ENCODE results near the gene DCK.
"Not testable (repeated sequence)": the region's sequence is repeated elsewhere in the genome, so short reads cannot be mapped to it uniquely, and the experiment has no call there.

The DCK gene

GRCh38 chr4:71052716-71053115, 59.3 kb downstream of the DCK start:
- H3K27me3 ChIP-seq (replicated peaks; ENCODE audit: control insufficient read depth, insufficient read depth, low read length), result no peaks in the 10 kb centered on the region
- no peak for DNase-seq (ENCODE audit: extremely low read depth, insufficient read length)
- H3K36me3 ChIP-seq (ENCODE audit: control insufficient read depth, insufficient read depth, low read length), result no peaks in the 10 kb centered on the region
- H3K4me3 ChIP-seq (replicated peaks; ENCODE audit: low read depth, low read length), result no peak overlapping the region
- TF ChIP-seq, protein P1, sequence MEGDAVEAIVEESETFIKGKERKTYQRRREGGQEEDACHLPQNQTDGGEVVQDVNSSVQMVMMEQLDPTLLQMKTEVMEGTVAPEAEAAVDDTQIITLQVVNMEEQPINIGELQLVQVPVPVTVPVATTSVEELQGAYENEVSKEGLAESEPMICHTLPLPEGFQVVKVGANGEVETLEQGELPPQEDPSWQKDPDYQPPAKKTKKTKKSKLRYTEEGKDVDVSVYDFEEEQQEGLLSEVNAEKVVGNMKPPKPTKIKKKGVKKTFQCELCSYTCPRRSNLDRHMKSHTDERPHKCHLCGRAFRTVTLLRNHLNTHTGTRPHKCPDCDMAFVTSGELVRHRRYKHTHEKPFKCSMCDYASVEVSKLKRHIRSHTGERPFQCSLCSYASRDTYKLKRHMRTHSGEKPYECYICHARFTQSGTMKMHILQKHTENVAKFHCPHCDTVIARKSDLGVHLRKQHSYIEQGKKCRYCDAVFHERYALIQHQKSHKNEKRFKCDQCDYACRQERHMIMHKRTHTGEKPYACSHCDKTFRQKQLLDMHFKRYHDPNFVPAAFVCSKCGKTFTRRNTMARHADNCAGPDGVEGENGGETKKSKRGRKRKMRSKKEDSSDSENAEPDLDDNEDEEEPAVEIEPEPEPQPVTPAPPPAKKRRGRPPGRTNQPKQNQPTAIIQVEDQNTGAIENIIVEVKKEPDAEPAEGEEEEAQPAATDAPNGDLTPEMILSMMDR (IDR thresholded peaks at IDR 0.05; ENCODE audit: insufficient read depth, low read length, poor library complexity, severe bottlenecking), result no peak

DNA sequence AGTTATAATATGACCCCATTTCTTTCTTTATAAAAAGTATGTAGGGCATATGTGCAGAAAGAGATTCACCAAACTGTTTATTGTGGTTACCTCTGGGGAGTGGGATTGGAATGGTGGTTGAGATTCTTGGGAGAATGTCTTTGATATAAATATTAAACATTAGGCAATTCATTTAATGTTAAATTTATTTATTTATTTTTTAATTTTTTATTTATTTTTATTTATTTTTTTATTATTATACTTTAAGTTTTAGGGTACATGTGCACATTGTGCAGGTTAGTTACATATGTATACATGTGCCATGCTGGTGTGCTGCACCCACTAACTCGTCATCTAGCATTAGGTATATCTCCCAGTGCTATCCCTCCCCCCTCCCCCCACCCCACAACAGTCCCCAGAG, 60.2 kb downstream of the DCK start:
- H3K36me3 ChIP-seq (ENCODE audit: control insufficient read depth, insufficient read depth, low read length); H3K27me3 ChIP-seq (replicated peaks; ENCODE audit: control insufficient read depth, insufficient read depth, low read length); H3K4me3 ChIP-seq (replicated peaks; ENCODE audit: low read depth, low read length); DNase-seq (ENCODE audit: extremely low read depth, insufficient read length): not testable (repeated sequence)

DNA sequence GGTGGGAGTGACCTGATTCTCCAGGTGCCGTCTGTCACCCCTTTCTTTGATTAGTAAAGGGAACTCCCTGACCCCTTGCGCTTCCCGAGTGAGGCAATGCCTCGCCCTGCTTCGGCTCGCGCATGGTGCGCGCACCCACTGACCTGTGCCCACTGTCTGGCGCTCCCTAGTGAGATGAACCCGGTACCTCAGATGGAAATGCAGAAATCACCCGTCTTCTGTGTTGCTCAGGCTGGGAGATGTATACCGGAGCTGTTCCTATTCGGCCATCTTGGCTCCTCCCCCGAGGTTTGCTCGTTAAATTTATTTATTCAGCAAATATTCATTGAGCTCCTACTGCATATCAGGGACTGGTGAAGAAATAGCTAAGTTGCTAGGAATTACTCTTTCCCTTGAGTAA, 66.1 kb downstream of the DCK start:
- H3K4me3 ChIP-seq (replicated peaks; ENCODE audit: low read depth, low read length); DNase-seq (ENCODE audit: extremely low read depth, insufficient read length); H3K27me3 ChIP-seq (replicated peaks; ENCODE audit: control insufficient read depth, insufficient read depth, low read length); H3K36me3 ChIP-seq (ENCODE audit: control insufficient read depth, insufficient read depth, low read length): not testable (repeated sequence)

- TF ChIP-seq, protein P1 (IDR thresholded peaks at IDR 0.05; ENCODE audit: insufficient read depth, low read length, poor library complexity, severe bottlenecking), result no peak
- DNase-seq (ENCODE audit: extremely low read depth, insufficient read length), result no peak
Measured at GRCh38 chr4:71062436-71062835, 69.0 kb downstream of the DCK start.

GRCh38 chr4:71063711-71064110, 70.3 kb downstream of the DCK start:
- Histone ChIP-seq H3K4me3 (replicated peaks; ENCODE audit: low read depth, low read length) (no peak overlapping the region), H3K36me3 (ENCODE audit: control insufficient read depth, insufficient read depth, low read length) (no peaks in the 10 kb centered on the region), H3K27me3 (replicated peaks; ENCODE audit: control insufficient read depth, insufficient read depth, low read length) (no peaks in the 10 kb centered on the region)
- TF ChIP-seq, protein P1 (IDR thresholded peaks at IDR 0.05; ENCODE audit: insufficient read depth, low read length, poor library complexity, severe bottlenecking), result no peak
- DNase-seq (ENCODE audit: extremely low read depth, insufficient read length), result no peak

More at GRCh38 chr4:71062436-71062835, 69.0 kb downstream of the DCK start:
- Histone ChIP-seq H3K4me3 (replicated peaks; ENCODE audit: low read depth, low read length) (no peak overlapping the region), H3K27me3 (replicated peaks; ENCODE audit: control insufficient read depth, insufficient read depth, low read length) (no peaks in the 10 kb centered on the region), H3K36me3 (ENCODE audit: control insufficient read depth, insufficient read depth, low read length) (no peaks in the 10 kb centered on the region)

DNA sequence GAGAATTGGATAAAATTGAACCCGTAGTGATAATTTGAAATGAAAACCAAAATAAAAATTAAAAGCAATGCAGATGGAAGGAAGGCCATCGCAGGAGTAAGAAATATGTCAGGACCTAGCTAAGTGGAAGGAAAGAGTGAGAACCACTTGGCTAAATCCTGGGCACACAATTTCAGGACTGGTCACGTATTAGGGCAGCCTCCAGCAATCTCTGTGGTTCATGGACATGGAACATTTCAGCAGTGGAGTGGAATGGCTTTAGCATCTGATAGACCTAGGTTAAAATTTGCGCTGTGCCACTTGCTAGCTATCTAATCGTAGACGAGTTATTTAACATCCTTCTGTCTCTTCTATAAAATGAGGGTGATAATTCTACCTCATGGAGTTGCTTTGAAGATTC, 71.1 kb downstream of the DCK start:
- no peak overlapping the region for H3K4me3 ChIP-seq (replicated peaks; ENCODE audit: low read depth, low read length)
- H3K36me3 ChIP-seq (ENCODE audit: control insufficient read depth, insufficient read depth, low read length), result no peaks in the 10 kb centered on the region
- TF ChIP-seq, protein P1 (IDR thresholded peaks at IDR 0.05; ENCODE audit: insufficient read depth, low read length, poor library complexity, severe bottlenecking), result no peak
- DNase-seq (ENCODE audit: extremely low read depth, insufficient read length), result no peak
- no peaks in the 10 kb centered on the region for H3K27me3 ChIP-seq (replicated peaks; ENCODE audit: control insufficient read depth, insufficient read depth, low read length)

- no peaks in the 10 kb centered on the region for H3K27me3 ChIP-seq (replicated peaks; ENCODE audit: control insufficient read depth, insufficient read depth, low read length)
- TF ChIP-seq, protein P1 (IDR thresholded peaks at IDR 0.05; ENCODE audit: insufficient read depth, low read length, poor library complexity, severe bottlenecking), result no peak
- H3K36me3 ChIP-seq (ENCODE audit: control insufficient read depth, insufficient read depth, low read length), result no peaks in the 10 kb centered on the region
- no peak overlapping the region for H3K4me3 ChIP-seq (replicated peaks; ENCODE audit: low read depth, low read length)
- DNase-seq (ENCODE audit: extremely low read depth, insufficient read length), result no peak
Measured at GRCh38 chr4:71065991-71066510, 72.6 kb downstream of the DCK start.

Data from GM06990 (cell line).